WTC11 (cell line): ENCODE results near the gene CMTM4. TPM values are rescaled to one million over a fixed set of nuclear protein-coding genes. Genes with fewer than 3 reads are reported as not detected.

Experiments used
- ATAC-seq: fragments of 200-7000 bp; cut with Tn5 transposase; 2 replicates; pipeline ENCODE4 v1.10.0; 2021; ENCODE audit warnings: mild to moderate bottlenecking, moderate library complexity
- CTCF ChIA-PET: fragments of 300-600 bp; sonication (Branson Sonifier 250); formaldehyde crosslinking; loops from one replicate; lab custom pipeline; 2021; ENCODE audit warnings: antibody characterized with exemption; lab: Charles Lee
- POLR2A ChIA-PET: fragments of 350-600 bp; sonication (Branson Sonifier 250); formaldehyde crosslinking; loops from one replicate; lab custom pipeline; 2021; ENCODE audit warnings: antibody characterized with exemption; lab: Charles Lee
- DNase-seq: peaks from one replicate; pipeline ENCODE4 v3.0.0; 2021; ENCODE audit warnings: low spot score
- H3K27ac Mint-ChIP-seq: 2 replicates; pipeline ENCODE4 v1.8.0; 2021; ENCODE audit warnings: mixed read lengths
- H3K27me3 Mint-ChIP-seq: 2 replicates; pipeline ENCODE4 v1.8.0; 2021; ENCODE audit warnings: low read depth, mild to moderate bottlenecking, moderate library complexity, mixed read lengths
- H3K36me3 Mint-ChIP-seq: 2 replicates; pipeline ENCODE4 v1.8.0; 2021; ENCODE audit warnings: mixed read lengths
- H3K4me1 Mint-ChIP-seq: 2 replicates; pipeline ENCODE4 v1.8.0; 2022; ENCODE audit warnings: mixed read lengths
- H3K4me3 Mint-ChIP-seq: 2 replicates; pipeline ENCODE4 v1.8.0; 2021; ENCODE audit warnings: mild to moderate bottlenecking, moderate library complexity, mixed read lengths
- H3K9me3 Mint-ChIP-seq: 2 replicates; pipeline ENCODE4 v1.8.0; 2021; ENCODE audit warnings: mixed read lengths
- AR ChIP-seq: fragments of 250-450 bp; sonication (Bioruptor Pico); IDR thresholded peaks from 2 replicates; pipeline ENCODE4 v1.9.0; 2021; ENCODE audit warnings: mild to moderate bottlenecking
- ETV6 ChIP-seq: sonication (generic); formaldehyde crosslinking; IDR thresholded peaks from 2 replicates; pipeline ENCODE4 v1.8.1; 2022; ENCODE audit warnings: mild to moderate bottlenecking, missing genetic modification reagents
- GRHL2 ChIP-seq: fragments of 250-450 bp; sonication (Bioruptor Pico); IDR thresholded peaks from 2 replicates; pipeline ENCODE4 v1.8.0; 2022; ENCODE audit warnings: mild to moderate bottlenecking, moderate library complexity; ENCODE audit not compliant: insufficient replicate concordance, severe bottlenecking
- KAT7 ChIP-seq: sonication (generic); formaldehyde crosslinking; IDR thresholded peaks from 2 replicates; pipeline ENCODE4 v1.8.1; 2023; ENCODE audit warnings: missing genetic modification reagents, mild to moderate bottlenecking, borderline replicate concordance
- NFYB ChIP-seq: sonication (generic); formaldehyde crosslinking; conservative IDR thresholded peaks from 2 replicates; pipeline ENCODE4 v1.8.0; 2022; ENCODE audit warnings: low read depth, missing genetic modification reagents
- PRDM15 ChIP-seq: sonication (generic); formaldehyde crosslinking; IDR thresholded peaks from 2 replicates; pipeline ENCODE4 v1.8.0; 2022; ENCODE audit warnings: missing genetic modification reagents
- SMAD4 ChIP-seq: sonication (generic); formaldehyde crosslinking; IDR thresholded peaks from 2 replicates; pipeline ENCODE4 v1.8.0; 2022; ENCODE audit warnings: mild to moderate bottlenecking, missing genetic modification reagents
- TEAD1 ChIP-seq: sonication (generic); formaldehyde crosslinking; IDR thresholded peaks from 2 replicates; pipeline ENCODE4 v1.8.0; 2022; ENCODE audit warnings: mild to moderate bottlenecking, missing genetic modification reagents
- TEAD4 ChIP-seq: sonication (generic); formaldehyde crosslinking; IDR thresholded peaks from 2 replicates; pipeline ENCODE4 v1.8.0; 2022; ENCODE audit warnings: mild to moderate bottlenecking, missing genetic modification reagents
- TP53 ChIP-seq: sonication (generic); formaldehyde crosslinking; IDR thresholded peaks from 2 replicates; pipeline ENCODE4 v1.8.1; 2023; ENCODE audit warnings: mild to moderate bottlenecking, missing genetic modification reagents
- ZMAT4 ChIP-seq: fragments of 250-450 bp; sonication (Bioruptor Pico); IDR thresholded peaks from 2 replicates; pipeline ENCODE4 v1.9.0; 2021; ENCODE audit warnings: mild to moderate bottlenecking
- ZNF396 ChIP-seq: fragments of 250-450 bp; sonication (Bioruptor Pico); IDR thresholded peaks from 2 replicates; pipeline ENCODE4 v1.8.0; 2021; ENCODE audit warnings: mild to moderate bottlenecking, moderate library complexity, borderline replicate concordance
- total RNA-seq: library from RNA; stranded (reverse); gene quantifications from 3 replicates; pipeline ENCODE4 v1.2.3, GENCODE V29; 2021
- TF ChIP-seq, protein P1 (sequence below): fragments of 250-450 bp; sonication (Bioruptor Pico); IDR thresholded peaks from 2 replicates; pipeline ENCODE4 v1.8.0; 2021; ENCODE audit warnings: mild to moderate bottlenecking
- TF ChIP-seq, protein P2 (sequence below): sonication (generic); formaldehyde crosslinking; IDR thresholded peaks from 2 replicates; pipeline ENCODE4 v1.8.1; 2022; ENCODE audit warnings: missing genetic modification reagents, borderline replicate concordance
- TF ChIP-seq, protein P3 (sequence below): fragments of 200-600 bp; IDR thresholded peaks from 2 replicates; pipeline ENCODE4 v1.8.0; 2022; ENCODE audit warnings: antibody characterized with exemption

Gene CMTM4
- total RNA-seq, 1 experiment from 2014 or later, result 56.2 TPM

DNA sequence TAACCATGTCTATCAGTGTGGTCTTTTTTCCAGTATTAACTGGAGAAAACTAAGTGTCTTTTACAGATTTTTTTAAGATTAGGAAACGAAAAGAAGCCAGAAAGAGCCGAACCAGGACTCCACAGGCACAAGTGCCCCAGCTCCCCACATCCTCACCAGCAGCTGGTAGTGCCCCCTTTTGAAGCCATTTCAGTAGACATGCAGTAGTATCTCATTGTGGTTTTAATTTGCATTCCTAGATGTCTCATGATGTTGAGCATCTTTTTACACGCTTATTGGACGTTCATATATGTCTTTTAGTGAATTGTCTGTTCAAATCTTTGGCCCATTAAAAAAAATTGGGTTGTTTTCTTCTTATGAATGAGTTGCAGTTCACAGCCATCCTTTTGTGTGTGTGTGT is 96.8 kb downstream of the CMTM4 start:
- no peaks in the 10 kb centered on the region for H3K9me3 Mint-ChIP-seq
- CTCF ChIA-PET, result interaction anchor here (3.4 kb wide), 1 partner anchor 8 kb away, joined by 14 read pairs; no protein-coding TSS in a partner anchor
- ATAC-seq (no peak), DNase-seq (no peak)
- TF ChIP-seq ZNF396 (CRISPR knock-in tag) (no peak), KAT7 (CRISPR knock-in tag) (no peak), PRDM15 (CRISPR knock-in tag) (no peak), TP53 (CRISPR knock-in tag) (no peak), TEAD1 (no peak), SMAD4 (CRISPR knock-in tag) (no peak)
- peaks cover 10% of the 10 kb centered on the region for H3K4me1 Mint-ChIP-seq
- peaks cover 6% of the 10 kb centered on the region; the same call in 1 of the 2 replicates for H3K27me3 Mint-ChIP-seq
- POLR2A ChIA-PET, result interaction anchor here (0.6 kb wide), 1 partner anchor 101 kb away, joined by 8 read pairs; no protein-coding TSS in a partner anchor
- no peaks in the 10 kb centered on the region for H3K36me3 Mint-ChIP-seq
- H3K4me3 Mint-ChIP-seq, result no peak overlapping the region
- no peak overlapping the region for H3K27ac Mint-ChIP-seq

- TF ChIP-seq ETV6 (CRISPR knock-in tag) (no peak), ZMAT4 (no peak), GRHL2 (CRISPR knock-in tag) (no peak), TP53 (CRISPR knock-in tag) (no peak), NFYB (no peak)
- TF ChIP-seq, protein P1, sequence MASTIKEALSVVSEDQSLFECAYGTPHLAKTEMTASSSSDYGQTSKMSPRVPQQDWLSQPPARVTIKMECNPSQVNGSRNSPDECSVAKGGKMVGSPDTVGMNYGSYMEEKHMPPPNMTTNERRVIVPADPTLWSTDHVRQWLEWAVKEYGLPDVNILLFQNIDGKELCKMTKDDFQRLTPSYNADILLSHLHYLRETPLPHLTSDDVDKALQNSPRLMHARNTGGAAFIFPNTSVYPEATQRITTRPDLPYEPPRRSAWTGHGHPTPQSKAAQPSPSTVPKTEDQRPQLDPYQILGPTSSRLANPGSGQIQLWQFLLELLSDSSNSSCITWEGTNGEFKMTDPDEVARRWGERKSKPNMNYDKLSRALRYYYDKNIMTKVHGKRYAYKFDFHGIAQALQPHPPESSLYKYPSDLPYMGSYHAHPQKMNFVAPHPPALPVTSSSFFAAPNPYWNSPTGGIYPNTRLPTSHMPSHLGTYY (CRISPR knock-in tag), result no peak
- DNase-seq (no peak), ATAC-seq (no peak)
- H3K9me3 Mint-ChIP-seq, result no peaks in the 10 kb centered on the region
- ChIA-PET POLR2A (interaction anchor here (0.6 kb wide), 1 partner anchor 1012 kb away, joined by 6 read pairs; no protein-coding TSS in a partner anchor), CTCF (interaction anchor here (1.1 to 3.4 kb wide), 2 partner anchors 9 to 10 kb away, joined by 3 to 14 read pairs; no protein-coding TSS in a partner anchor)
- no peaks in the 10 kb centered on the region for H3K36me3 Mint-ChIP-seq
- peaks cover 6% of the 10 kb centered on the region; the same call in 1 of the 2 replicates for H3K27me3 Mint-ChIP-seq
- peaks cover 4% of the 10 kb centered on the region for H3K4me1 Mint-ChIP-seq
- no peak overlapping the region for H3K4me3 Mint-ChIP-seq
- no peak overlapping the region for H3K27ac Mint-ChIP-seq
Observed at GRCh38 chr16:66598111-66598510, 98.4 kb downstream of the CMTM4 start.

- Mint-ChIP-seq H3K27ac (no peak overlapping the region), H3K36me3 (no peaks in the 10 kb centered on the region), H3K9me3 (no peaks in the 10 kb centered on the region), H3K4me3 (no peak overlapping the region), H3K4me1 (no peaks in the 10 kb centered on the region; the same call in 1 of the 2 replicates), H3K27me3 (peaks cover 3% of the 10 kb centered on the region; the same call in 1 of the 2 replicates)
- ChIA-PET POLR2A (interaction anchor here (0.6 kb wide), 1 partner anchor 1012 kb away, joined by 6 read pairs; no protein-coding TSS in a partner anchor), CTCF (interaction anchor here (1.0 to 3.4 kb wide), 3 partner anchors 8 to 54 kb away, joined by 3 to 14 read pairs (median 5); no protein-coding TSS in a partner anchor)
- no peak for TF ChIP-seq AR (CRISPR knock-in tag)
- TF ChIP-seq, protein P1 (CRISPR knock-in tag), result no peak
- TF ChIP-seq, protein P2, sequence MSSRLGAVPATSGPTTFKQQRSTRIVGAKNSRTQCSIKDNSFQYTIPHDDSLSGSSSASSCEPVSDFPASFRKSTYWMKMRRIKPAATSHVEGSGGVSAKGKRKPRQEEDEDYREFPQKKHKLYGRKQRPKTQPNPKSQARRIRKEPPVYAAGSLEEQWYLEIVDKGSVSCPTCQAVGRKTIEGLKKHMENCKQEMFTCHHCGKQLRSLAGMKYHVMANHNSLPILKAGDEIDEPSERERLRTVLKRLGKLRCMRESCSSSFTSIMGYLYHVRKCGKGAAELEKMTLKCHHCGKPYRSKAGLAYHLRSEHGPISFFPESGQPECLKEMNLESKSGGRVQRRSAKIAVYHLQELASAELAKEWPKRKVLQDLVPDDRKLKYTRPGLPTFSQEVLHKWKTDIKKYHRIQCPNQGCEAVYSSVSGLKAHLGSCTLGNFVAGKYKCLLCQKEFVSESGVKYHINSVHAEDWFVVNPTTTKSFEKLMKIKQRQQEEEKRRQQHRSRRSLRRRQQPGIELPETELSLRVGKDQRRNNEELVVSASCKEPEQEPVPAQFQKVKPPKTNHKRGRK (CRISPR knock-in tag), result no peak
- TF ChIP-seq TEAD4, result no peak
- no peak for TF ChIP-seq SMAD4 (CRISPR knock-in tag)
- TF ChIP-seq, protein P3, sequence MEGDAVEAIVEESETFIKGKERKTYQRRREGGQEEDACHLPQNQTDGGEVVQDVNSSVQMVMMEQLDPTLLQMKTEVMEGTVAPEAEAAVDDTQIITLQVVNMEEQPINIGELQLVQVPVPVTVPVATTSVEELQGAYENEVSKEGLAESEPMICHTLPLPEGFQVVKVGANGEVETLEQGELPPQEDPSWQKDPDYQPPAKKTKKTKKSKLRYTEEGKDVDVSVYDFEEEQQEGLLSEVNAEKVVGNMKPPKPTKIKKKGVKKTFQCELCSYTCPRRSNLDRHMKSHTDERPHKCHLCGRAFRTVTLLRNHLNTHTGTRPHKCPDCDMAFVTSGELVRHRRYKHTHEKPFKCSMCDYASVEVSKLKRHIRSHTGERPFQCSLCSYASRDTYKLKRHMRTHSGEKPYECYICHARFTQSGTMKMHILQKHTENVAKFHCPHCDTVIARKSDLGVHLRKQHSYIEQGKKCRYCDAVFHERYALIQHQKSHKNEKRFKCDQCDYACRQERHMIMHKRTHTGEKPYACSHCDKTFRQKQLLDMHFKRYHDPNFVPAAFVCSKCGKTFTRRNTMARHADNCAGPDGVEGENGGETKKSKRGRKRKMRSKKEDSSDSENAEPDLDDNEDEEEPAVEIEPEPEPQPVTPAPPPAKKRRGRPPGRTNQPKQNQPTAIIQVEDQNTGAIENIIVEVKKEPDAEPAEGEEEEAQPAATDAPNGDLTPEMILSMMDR, result no peak
- no peak for ATAC-seq
- DNase-seq, result no peak
Observed at GRCh38 chr16:66596986-66597848, 99.3 kb downstream of the CMTM4 start.
